GM10266 (cell line): ENCODE data around the gene ARID5B.

Source experiments
- DNase-seq: peaks from one replicate; pipeline ENCODE4 v3.0.0; 2012; ENCODE audit errors: extremely low spot score
- CTCF ChIP-seq: IDR thresholded peaks from 2 replicates; pipeline ENCODE4 v1.5.1; 2012; ENCODE audit warnings: mild to moderate bottlenecking, low read depth; ENCODE audit not compliant: control insufficient read depth, insufficient read depth; ENCODE audit errors: missing control alignments

ARID5B gene

GRCh38 chr10:61906562-61906901 lies 5.0 kb downstream of the ARID5B start:
- DNase-seq, result no peak
- TF ChIP-seq CTCF, result no peak

- no peak for DNase-seq
- no peak for TF ChIP-seq CTCF
These were observed 5.5 kb downstream of the ARID5B start for GRCh38 chr10:61907011-61907410.

GRCh38 chr10:61907587-61907986 lies 6.1 kb downstream of the ARID5B start:
- no peak for TF ChIP-seq CTCF
- DNase-seq, result no peak

DNA sequence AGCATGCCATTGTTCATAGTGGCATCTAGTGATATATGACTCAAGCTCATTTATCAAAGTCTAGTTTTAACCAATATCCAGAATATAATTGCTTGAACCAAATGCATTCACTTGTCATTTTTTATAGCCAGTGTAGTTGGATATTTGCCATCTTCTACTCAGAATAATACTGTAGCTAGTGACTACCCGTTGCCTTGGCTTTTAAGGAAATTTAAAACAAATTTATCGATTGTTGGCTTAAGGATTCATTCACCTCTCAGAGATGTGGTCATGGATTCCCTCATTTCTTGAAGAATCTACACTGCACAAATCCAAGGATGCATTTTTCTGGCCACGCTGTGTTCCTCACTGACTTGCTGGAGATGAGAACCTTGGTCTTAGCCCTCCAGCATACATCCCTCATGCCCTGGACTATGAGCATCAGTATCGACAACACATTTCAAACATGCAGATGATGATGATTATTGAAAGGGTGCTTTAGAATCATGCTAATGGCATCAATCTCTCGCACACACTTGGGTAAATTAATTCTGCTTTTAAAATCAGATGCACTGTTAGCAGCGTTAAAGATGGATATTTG lies 8.8 kb downstream of the ARID5B start:
- no peak for DNase-seq
- no peak for TF ChIP-seq CTCF

DNA sequence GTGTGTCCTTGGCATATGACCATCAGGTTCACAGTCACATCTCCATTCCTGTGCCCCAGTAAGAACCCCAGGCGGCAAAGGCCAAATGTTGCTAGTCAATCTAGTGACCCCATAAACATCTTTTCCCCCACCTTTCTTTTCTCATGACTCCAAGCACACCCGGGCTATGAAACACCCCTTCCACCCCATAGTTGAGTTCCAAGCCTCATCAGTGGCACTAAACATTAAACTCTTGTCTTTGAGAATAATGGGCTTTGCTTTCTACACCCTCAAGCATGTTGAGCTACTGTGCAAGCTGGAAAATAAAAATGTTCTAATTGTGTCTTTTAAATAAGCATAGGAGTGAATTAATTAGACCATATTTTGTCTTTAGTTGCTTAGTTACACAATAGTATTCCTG lies 9.4 kb downstream of the ARID5B start:
- no peak for TF ChIP-seq CTCF
- DNase-seq, result no peak

GRCh38 chr10:61911425-61911824 lies 9.9 kb downstream of the ARID5B start:
- TF ChIP-seq CTCF, result no peak

DNA sequence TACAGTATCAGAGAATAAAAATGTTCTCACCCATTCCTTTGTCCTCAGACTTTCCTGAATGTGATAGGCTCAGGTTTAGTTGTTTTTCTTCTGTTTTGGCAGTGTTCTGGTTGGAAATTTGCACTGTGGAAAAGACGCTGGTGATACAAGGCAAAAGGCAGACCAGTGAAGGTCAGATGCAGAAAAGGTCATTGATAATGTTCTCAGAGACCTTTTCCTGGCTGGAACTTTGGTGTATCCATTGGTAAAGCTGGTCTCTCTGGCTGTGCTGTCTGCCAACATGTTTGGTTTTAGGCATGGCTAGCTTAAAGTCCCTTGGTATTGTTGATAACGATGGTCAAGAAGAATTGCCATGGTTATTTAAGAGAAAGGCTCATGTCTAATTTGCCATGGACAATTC lies 11.5 kb downstream of the ARID5B start:
- DNase-seq, result no peak
- no peak for TF ChIP-seq CTCF

More at GRCh38 chr10:61911425-61911824, 9.9 kb downstream of the ARID5B start:
- DNase-seq, result no peak

DNA sequence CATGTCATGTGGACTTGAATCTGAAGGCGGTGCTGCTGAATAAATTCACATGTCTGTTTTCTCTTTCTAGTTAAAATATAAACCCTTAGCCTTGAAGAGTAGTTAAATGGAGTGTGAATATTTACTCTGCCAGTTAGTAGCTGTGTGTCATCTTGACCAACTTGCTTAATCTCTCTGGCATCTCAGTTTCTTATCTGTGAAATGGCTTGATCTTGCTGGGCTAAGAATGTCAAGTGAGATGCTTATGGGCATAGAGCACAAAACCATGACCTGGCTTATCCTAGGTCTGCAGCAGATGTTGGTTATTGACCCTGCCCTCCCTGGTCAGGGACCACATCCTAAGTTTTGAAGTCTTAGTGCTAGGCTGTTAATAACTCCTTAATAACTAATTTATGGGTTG lies 16.6 kb downstream of the ARID5B start:
- TF ChIP-seq CTCF, result no peak
- DNase-seq, result no peak
